Stimulated activated memory B cell treated with anti-CD40 and anti-IgM and Interleukin-4, amounts not matched to agents 10 μg/mL and 1 μg/mL and 100 μg/mL, for 72 hours (primary cell): ENCODE data around the gene TMEM97.
"Not testable (repeated sequence)": the region's sequence is repeated elsewhere in the genome, so short reads cannot be mapped to it uniquely, and the experiment has no call there.

Source experiments
- ATAC-seq: fragments of 150-1000 bp; cut with Tn5 transposase; 2 replicates; pipeline ENCODE4 v1.10.0; 2021
- H3K27ac Mint-ChIP-seq: one replicate; pipeline ENCODE4 v1.8.0; 2022; ENCODE audit warnings: mild to moderate bottlenecking, mixed read lengths
- H3K27me3 Mint-ChIP-seq: one replicate; pipeline ENCODE4 v1.8.0; 2022; ENCODE audit warnings: mixed read lengths
- H3K36me3 Mint-ChIP-seq: one replicate; pipeline ENCODE4 v1.8.0; 2022; ENCODE audit warnings: mixed read lengths
- H3K4me1 Mint-ChIP-seq: one replicate; pipeline ENCODE4 v1.8.0; 2022; ENCODE audit warnings: mixed read lengths
- H3K4me3 Mint-ChIP-seq: one replicate; pipeline ENCODE4 v1.8.0; 2022; ENCODE audit warnings: mild to moderate bottlenecking, moderate library complexity, mixed read lengths
- H3K9me3 Mint-ChIP-seq: one replicate; pipeline ENCODE4 v1.8.0; 2022; ENCODE audit warnings: mixed read lengths

Gene TMEM97

GRCh38 chr17:28318759-28319597 is at the start of gene TMEM97:
TMEM97 (plus strand) TSS chr17:28319200; CDS start chr17:28319240, 40 bp downstream.
- H3K27me3 Mint-ChIP-seq, result no peaks in the 10 kb centered on the region
- peak within 1 kb of the TSS; percentile 88 for H3K27ac Mint-ChIP-seq
- peak within 1 kb of the TSS; percentile 92 for H3K4me3 Mint-ChIP-seq
- ATAC-seq, result peak; percentile 99
- no peaks in the 10 kb centered on the region for H3K36me3 Mint-ChIP-seq
- peaks cover 37% of the 10 kb centered on the region for H3K4me1 Mint-ChIP-seq
- H3K9me3 Mint-ChIP-seq, result no peaks in the 10 kb centered on the region

GRCh38 chr17:28270055-28270454 is 48.9 kb upstream of the TMEM97 start:
- peaks cover 68% of the 10 kb centered on the region for H3K27me3 Mint-ChIP-seq
- no peaks in the 10 kb centered on the region for H3K9me3 Mint-ChIP-seq
- H3K36me3 Mint-ChIP-seq, result no peaks in the 10 kb centered on the region
- no peak overlapping the region for H3K27ac Mint-ChIP-seq
- no peak for ATAC-seq
- H3K4me1 Mint-ChIP-seq, result no peaks in the 10 kb centered on the region
- no peak overlapping the region for H3K4me3 Mint-ChIP-seq

- Mint-ChIP-seq H3K9me3 (no peaks in the 10 kb centered on the region), H3K36me3 (no peaks in the 10 kb centered on the region), H3K27me3 (peaks cover 76% of the 10 kb centered on the region), H3K27ac (no peak overlapping the region), H3K4me1 (no peaks in the 10 kb centered on the region), H3K4me3 (no peak overlapping the region)
- ATAC-seq, result no peak
Measured at GRCh38 chr17:28270926-28271325, 48.1 kb upstream of the TMEM97 start.

- no peak overlapping the region for H3K27ac Mint-ChIP-seq
- peaks cover 81% of the 10 kb centered on the region for H3K27me3 Mint-ChIP-seq
- no peaks in the 10 kb centered on the region for H3K4me1 Mint-ChIP-seq
- H3K4me3 Mint-ChIP-seq, result no peak overlapping the region
- no peaks in the 10 kb centered on the region for H3K9me3 Mint-ChIP-seq
- no peaks in the 10 kb centered on the region for H3K36me3 Mint-ChIP-seq
- ATAC-seq, result no peak
Measured at GRCh38 chr17:28271431-28271830, 47.6 kb upstream of the TMEM97 start.

- Mint-ChIP-seq H3K4me1 (no peaks in the 10 kb centered on the region), H3K4me3 (no peak overlapping the region), H3K27ac (no peak overlapping the region), H3K9me3 (no peaks in the 10 kb centered on the region), H3K36me3 (no peaks in the 10 kb centered on the region), H3K27me3 (peaks cover 89% of the 10 kb centered on the region)
- no peak for ATAC-seq
Measured at GRCh38 chr17:28272166-28272565, 46.8 kb upstream of the TMEM97 start.

GRCh38 chr17:28273341-28273740 is 45.7 kb upstream of the TMEM97 start:
- H3K36me3 Mint-ChIP-seq, H3K27ac Mint-ChIP-seq, ATAC-seq, H3K9me3 Mint-ChIP-seq, H3K4me1 Mint-ChIP-seq, H3K4me3 Mint-ChIP-seq: not testable (repeated sequence)
- H3K27me3 Mint-ChIP-seq, result peaks cover 93% of the 10 kb centered on the region

- H3K27ac Mint-ChIP-seq, result no peak overlapping the region
- H3K4me3 Mint-ChIP-seq, result no peak overlapping the region
- H3K27me3 Mint-ChIP-seq, result peaks cover 88% of the 10 kb centered on the region
- no peak for ATAC-seq
- H3K36me3 Mint-ChIP-seq, result no peaks in the 10 kb centered on the region
- no peaks in the 10 kb centered on the region for H3K9me3 Mint-ChIP-seq
- H3K4me1 Mint-ChIP-seq, result peaks cover 13% of the 10 kb centered on the region
Measured at GRCh38 chr17:28274591-28275265, 44.3 kb upstream of the TMEM97 start.

- no peak overlapping the region for H3K27ac Mint-ChIP-seq
- H3K4me3 Mint-ChIP-seq, result no peak overlapping the region
- no peak for ATAC-seq
- peaks cover 13% of the 10 kb centered on the region for H3K4me1 Mint-ChIP-seq
- H3K9me3 Mint-ChIP-seq, result no peaks in the 10 kb centered on the region
- H3K36me3 Mint-ChIP-seq, result no peaks in the 10 kb centered on the region
- H3K27me3 Mint-ChIP-seq, result peaks cover 81% of the 10 kb centered on the region
Measured at GRCh38 chr17:28276011-28276410, 43.0 kb upstream of the TMEM97 start.

- Mint-ChIP-seq H3K27ac (no peak overlapping the region), H3K27me3 (peaks cover 64% of the 10 kb centered on the region), H3K36me3 (no peaks in the 10 kb centered on the region)
Measured at GRCh38 chr17:28279411-28279810, 39.6 kb upstream of the TMEM97 start.

GRCh38 chr17:28280826-28281225 is 38.2 kb upstream of the TMEM97 start:
- Mint-ChIP-seq H3K27ac (no peak overlapping the region), H3K27me3 (peaks cover 55% of the 10 kb centered on the region), H3K4me3 (no peak overlapping the region), H3K4me1 (peaks cover 13% of the 10 kb centered on the region), H3K36me3 (no peaks in the 10 kb centered on the region), H3K9me3 (no peaks in the 10 kb centered on the region)
- no peak for ATAC-seq

More at GRCh38 chr17:28279411-28279810, 39.6 kb upstream of the TMEM97 start:
- peaks cover 13% of the 10 kb centered on the region for H3K4me1 Mint-ChIP-seq
- no peak for ATAC-seq
- H3K9me3 Mint-ChIP-seq, result no peaks in the 10 kb centered on the region
- no peak overlapping the region for H3K4me3 Mint-ChIP-seq

- H3K9me3 Mint-ChIP-seq, result no peaks in the 10 kb centered on the region
- no peak for ATAC-seq
- peaks cover 49% of the 10 kb centered on the region for H3K27me3 Mint-ChIP-seq
- H3K36me3 Mint-ChIP-seq, result no peaks in the 10 kb centered on the region
- H3K4me1 Mint-ChIP-seq, result peaks cover 12% of the 10 kb centered on the region
- no peak overlapping the region for H3K27ac Mint-ChIP-seq
- no peak overlapping the region for H3K4me3 Mint-ChIP-seq
Measured at GRCh38 chr17:28282596-28282995, 36.4 kb upstream of the TMEM97 start.

- H3K27me3 Mint-ChIP-seq, result peaks cover 28% of the 10 kb centered on the region
- no peak for ATAC-seq
- no peak overlapping the region for H3K4me3 Mint-ChIP-seq
- no peaks in the 10 kb centered on the region for H3K4me1 Mint-ChIP-seq
- H3K27ac Mint-ChIP-seq, result no peak overlapping the region
- H3K36me3 Mint-ChIP-seq, result no peaks in the 10 kb centered on the region
- no peaks in the 10 kb centered on the region for H3K9me3 Mint-ChIP-seq
Measured at GRCh38 chr17:28285965-28286364, 33.0 kb upstream of the TMEM97 start.

GRCh38 chr17:28290703-28291102 is 28.3 kb upstream of the TMEM97 start:
- ATAC-seq, result no peak
- peaks cover 23% of the 10 kb centered on the region for H3K27me3 Mint-ChIP-seq
- no peaks in the 10 kb centered on the region for H3K36me3 Mint-ChIP-seq
- no peaks in the 10 kb centered on the region for H3K9me3 Mint-ChIP-seq
- H3K27ac Mint-ChIP-seq, result no peak overlapping the region
- H3K4me3 Mint-ChIP-seq, result no peak overlapping the region
- peaks cover 25% of the 10 kb centered on the region for H3K4me1 Mint-ChIP-seq

- no peak overlapping the region for H3K27ac Mint-ChIP-seq
- H3K36me3 Mint-ChIP-seq, result no peaks in the 10 kb centered on the region
- no peaks in the 10 kb centered on the region for H3K9me3 Mint-ChIP-seq
Measured at GRCh38 chr17:28291780-28292330, 27.1 kb upstream of the TMEM97 start.

GRCh38 chr17:28292878-28293277 is 26.1 kb upstream of the TMEM97 start:
- not testable (repeated sequence) for H3K36me3 Mint-ChIP-seq, ATAC-seq, H3K4me3 Mint-ChIP-seq, H3K9me3 Mint-ChIP-seq
- H3K4me1 Mint-ChIP-seq, result peaks cover 36% of the 10 kb centered on the region
- peaks cover 12% of the 10 kb centered on the region for H3K27me3 Mint-ChIP-seq
- peak overlapping the region; percentile 22 for H3K27ac Mint-ChIP-seq

More at GRCh38 chr17:28291780-28292330, 27.1 kb upstream of the TMEM97 start:
- ATAC-seq, result no peak
- H3K4me1 Mint-ChIP-seq, result peaks cover 36% of the 10 kb centered on the region
- H3K4me3 Mint-ChIP-seq, result no peak overlapping the region
- H3K27me3 Mint-ChIP-seq, result peaks cover 12% of the 10 kb centered on the region
